GM19372 (cell line): ENCODE results near the gene SYNGAP1.
"Not testable (repeated sequence)": the region's sequence is repeated elsewhere in the genome, so short reads cannot be mapped to it uniquely, and the experiment has no call there.

Source experiments
- ATAC-seq: cut with Tn5 transposase; IDR thresholded peaks from one replicate; pipeline ENCODE4 v1.9.1; 2021; ENCODE audit warnings: mild to moderate bottlenecking, low read depth, moderate library complexity; ENCODE audit not compliant: unreplicated experiment

The SYNGAP1 gene

DNA sequence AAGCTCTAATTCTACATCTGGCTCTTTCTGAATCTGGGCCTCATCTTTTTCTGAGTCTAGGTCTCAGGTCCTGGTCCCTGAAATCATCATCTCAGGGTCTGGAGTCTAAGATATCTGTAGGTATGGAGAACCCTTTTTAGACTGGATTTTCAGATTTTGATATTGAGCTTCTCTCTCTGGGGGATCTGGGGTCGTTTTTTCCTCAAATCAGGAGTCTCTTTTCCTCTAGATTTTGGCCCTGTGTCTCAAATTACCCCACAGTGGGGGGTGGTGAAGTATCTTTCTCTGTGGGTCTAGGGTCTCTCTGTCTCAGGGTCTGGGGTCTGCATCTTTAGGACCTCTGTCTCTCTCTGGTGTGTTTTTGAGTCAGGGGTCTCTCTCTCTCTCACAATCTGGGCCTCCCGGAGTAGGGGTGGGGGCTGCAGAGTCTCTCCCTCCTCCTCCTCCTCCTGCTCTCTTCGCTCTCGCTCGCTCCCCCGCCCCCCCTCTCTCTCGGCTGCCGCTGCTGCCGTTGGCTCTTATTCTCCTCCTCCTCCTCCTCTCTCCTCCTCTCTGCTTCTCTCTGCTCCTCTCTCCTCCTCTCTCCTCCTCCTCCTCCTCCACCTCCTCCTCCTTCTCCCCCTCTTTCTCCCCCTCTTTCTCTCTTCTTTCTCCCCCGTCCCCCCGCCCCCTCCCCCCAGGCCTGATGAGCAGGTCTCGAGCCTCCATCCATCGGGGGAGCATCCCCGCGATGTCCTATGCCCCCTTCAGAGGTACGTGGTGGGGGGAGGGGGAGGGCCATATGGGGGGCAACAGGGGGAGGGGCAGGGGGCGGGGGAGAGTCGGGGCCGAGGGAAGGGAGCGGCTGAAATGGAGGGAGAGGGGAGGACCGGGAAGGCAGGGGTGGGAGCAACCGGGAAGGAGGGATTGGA is at the start of gene SYNGAP1:
Gene SYNGAP1, plus strand, starts transcription at position 486 of the 911 bp plus-strand sequence. Its CDS starts 200 bp downstream, at position 686.
- ATAC-seq = no peak

DNA sequence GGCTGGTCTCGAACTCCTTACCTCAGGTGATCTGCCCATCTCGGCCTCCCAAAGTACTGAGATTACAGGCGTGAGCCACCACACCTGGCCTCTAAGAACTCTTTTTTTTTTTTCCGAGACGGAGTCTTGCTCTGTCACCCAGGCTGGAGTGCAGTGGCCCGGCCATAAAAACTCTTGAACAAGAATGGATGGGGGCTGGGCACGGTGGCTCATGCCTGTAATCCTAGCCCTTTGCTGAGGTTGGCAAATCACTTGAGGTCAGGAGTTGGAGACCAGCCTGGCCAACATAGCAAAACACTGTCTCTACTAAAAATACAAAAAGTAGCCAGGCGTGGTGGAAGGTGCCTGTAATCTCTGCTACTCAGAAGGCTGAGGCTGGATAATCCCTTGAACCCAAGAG is 48.0 kb upstream of the SYNGAP1 start:
- ATAC-seq = not testable (repeated sequence)

DNA sequence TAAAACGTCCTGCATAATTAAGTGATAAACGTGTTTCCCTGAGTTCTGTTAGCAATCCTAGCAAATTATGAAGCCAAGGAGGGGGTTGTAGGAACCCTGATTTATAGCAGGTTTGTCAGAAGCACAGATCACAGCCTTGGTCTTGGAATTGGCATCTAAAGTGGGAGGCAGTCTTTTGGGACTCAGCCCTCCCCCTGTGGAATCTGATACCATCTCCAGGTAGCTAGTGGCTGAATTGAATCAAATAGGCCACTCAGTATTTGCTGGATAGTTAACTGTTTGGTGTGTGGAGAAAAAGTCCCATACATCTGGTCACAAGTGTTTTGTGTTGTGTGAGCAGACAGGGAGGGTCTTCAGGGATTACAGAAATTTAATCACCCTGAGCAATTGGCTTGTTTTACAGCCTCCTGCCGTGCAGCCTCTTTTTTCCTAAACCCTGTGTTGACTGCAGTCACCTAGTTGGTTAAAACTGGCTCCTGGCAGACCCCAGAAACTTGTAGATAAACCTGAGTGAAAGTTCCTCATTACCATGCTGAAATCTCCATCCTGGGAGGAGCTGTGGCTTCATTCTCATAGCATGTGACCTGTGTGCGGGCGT is 47.2 kb upstream of the SYNGAP1 start:
- ATAC-seq = no peak

DNA sequence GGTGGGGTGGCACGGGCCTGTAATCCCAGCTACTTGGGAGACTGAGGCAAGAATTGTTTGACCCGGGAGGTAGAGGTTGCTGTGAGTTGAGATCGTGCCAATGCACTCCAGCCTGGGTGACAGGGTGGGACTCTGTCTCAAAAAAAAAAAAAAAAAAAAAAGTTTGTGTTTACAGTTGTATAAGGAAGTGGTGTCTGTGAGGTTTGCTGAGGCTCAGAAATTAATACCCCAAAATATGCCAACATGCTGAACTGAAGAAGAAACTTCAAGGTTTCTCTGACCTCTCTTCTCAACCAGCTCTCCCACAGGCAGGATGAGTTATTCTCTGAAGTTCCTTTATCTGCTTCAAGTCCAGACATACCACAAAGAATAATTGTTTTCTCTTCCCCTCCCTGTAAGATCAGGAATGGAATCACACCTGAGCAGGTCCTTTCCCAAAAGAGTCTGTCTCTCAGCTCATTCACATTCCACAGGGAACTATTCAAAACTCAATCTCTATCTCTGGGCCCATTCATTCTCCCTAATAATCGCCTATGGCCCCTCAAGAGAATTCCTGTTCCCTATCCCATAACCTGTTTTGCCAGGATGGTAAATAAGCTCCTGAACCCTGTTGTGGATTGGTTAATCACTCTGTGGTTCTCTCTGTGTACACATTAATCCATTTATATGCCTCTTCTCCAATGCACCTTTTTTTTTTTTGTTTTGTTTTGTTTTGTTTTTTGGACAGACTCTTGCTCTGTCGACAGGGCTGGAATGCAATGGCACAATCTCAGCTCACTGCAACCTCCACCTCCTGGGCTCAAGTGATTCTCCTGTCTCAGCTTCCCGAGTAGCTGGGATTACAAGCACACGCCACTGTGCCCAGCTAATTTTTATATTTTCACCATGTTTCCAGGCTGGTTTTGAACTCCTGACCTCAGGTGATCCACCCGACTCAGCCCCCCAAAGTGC is 45.6 kb upstream of the SYNGAP1 start:
- ATAC-seq = no peak

DNA sequence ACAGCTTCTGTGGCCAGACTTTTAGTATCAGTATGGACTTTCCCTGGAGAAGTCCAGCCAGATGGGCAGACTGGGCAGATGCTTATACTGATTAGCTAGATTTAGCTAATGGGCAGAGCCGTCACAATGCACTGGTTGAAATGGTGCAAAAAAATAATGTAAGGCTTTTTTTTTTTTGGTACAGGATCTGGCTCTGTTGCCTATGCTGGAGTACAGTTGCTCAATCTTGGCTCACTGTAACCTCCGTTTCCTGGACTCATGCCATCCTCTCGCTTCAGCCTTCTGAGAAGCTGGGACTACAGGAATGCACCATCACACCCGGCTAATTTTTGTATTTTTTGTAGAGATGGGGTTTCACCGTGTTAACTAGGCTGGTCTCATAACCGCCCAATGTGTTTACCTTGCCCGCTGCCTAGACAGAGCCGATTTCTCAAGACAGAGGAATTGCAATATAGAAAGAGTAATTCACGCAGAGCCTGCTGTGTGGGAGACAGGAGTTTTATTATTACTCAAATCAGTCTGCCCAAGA is 44.7 kb upstream of the SYNGAP1 start:
- ATAC-seq = no peak

DNA sequence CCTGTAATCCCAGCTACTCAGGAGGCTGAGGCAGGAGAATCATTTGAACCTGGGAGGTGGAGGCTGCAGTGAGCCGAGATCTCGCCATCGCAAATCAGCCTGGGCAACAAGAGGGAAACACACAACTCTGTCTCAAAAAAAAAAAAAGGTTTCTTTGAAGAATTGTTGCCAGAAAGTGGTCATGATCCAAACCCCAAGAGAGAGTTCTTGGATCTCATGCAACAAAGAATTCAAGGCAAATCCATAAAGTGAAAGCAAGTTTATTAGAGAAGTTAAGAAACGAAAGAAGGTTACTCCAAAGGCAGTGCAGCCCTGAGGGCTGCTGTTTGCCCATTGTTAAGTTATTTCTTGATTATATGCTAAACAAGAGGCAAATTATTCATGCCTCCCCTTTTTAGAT is 42.7 kb upstream of the SYNGAP1 start:
- no peak for ATAC-seq

DNA sequence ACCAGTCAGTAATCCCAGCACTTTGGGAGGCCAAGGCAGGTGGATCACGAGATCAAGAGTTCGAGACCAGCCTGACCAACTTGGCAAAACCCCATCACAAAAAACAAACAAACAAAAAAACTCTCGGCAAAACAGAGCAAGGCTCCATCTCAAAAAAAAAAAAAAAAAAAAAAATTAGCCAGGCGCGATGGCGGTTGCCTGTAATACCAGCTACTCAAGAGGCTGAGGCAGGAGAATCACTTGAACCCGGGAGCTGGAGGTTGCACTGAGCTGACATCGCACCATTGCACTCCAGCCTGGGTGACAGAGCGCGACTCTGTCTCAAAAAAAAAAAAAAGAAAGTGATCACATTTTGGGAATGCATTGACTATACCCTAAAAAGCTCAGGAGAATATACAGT is 40.7 kb upstream of the SYNGAP1 start:
- not testable (repeated sequence) for ATAC-seq

DNA sequence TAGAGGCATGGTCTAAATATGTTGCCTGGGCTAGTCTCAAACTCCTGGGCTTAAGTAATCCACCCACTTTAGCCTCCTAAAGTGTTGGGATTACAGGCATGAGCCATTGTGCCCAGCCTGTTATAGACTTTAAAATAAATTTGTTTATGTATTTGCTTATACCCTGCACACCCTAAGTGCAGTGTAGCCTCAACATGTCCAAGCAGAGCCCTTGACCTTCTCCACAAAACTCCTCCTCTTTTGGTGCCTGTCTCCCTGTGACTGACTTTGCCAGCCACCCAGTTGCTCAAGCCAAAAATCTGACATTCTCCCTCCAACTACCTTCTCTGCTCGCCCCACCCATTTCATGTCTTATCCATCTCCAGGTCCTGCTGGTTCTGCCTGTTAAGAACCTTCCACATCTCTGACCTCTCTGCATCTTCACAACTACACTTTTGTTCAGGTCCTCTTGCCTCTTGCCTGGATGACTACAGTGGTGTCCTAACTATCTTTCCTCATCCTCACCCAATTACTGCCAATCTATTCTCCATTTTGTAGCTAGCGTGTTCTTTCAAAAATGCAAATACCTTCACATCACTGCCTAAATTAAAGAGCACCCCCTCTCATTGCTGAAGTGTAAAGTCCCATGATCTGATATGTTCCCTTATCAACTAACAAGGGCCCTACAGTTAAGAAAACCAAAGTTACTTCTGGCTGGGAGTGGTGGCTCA is 39.4 kb upstream of the SYNGAP1 start:
- ATAC-seq = no peak

DNA sequence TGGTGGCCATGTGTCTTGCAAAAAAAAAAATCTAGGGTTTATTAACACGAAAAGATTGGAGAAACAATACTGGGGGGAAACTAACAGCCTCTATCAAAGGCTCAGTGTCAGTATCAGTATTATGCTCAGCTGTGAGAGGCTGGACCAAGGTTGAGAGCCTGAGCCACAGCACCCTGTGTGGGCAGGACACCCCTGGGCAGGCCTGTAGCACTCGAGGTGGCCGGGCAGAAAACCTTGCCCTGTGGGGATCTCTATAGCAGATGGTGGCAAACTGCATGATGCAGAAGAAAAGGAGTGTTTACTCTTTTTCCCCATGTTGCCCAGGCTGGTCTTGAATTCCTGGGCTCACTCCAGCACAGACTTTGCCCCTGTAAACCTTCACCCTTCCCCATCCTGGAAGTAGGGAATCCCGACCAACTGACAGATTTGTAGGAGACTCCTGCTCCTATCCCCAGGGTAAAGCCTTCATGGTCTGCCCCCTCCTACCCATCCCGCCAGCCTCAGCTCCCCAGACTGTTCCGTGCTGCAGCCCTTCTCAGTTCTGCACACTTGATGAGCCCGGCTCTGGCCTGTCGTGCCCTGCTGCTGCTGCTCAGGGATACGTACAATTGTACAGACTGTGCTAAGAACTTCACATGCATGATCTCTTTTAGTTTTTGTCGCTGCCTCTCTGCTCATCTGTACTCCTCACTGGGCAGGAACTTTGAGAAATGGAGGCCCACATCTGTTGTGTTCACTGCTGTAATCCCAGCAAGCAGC is 36.3 kb upstream of the SYNGAP1 start:
- no peak for ATAC-seq

DNA sequence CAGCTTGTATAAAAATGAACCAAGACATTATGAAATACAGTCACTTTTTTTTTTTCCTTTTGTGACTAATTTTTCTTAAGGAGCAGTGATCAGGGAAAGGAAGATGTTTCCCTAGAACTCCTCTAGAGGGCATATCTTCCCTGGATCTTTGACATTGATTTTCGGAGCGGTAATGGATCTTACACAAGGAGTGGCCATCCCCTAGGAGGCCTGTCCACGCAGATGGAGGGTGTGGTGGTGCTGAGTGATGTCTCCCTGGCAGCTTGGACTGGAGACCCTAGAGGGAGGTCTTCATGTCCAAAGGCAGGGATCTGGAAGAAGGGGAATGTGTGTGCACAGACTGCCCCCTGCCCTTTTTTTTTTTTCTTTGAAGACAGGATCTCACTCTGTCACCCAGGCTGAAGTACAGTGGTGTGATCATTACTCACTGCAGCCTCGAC is 35.3 kb upstream of the SYNGAP1 start:
- no peak for ATAC-seq

DNA sequence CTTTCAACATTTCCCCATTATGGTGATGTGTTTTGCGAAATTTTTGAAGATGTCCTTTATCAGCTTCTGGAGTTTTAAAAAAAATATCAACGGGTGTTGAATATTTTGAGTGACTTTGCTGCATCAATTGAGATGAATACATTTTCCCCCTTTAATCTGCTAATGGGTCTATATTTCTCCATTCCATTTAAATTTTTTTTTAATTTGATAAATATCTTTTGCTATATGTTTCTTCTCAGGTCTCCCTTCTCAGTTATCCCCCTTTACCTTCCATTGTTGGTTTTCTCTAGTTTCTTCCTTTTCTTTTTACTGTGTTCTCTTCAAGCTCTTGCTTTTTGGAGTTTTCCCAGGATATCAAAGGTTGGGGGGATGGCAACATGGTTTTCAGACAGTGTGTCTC is 29.7 kb upstream of the SYNGAP1 start:
- no peak for ATAC-seq

DNA sequence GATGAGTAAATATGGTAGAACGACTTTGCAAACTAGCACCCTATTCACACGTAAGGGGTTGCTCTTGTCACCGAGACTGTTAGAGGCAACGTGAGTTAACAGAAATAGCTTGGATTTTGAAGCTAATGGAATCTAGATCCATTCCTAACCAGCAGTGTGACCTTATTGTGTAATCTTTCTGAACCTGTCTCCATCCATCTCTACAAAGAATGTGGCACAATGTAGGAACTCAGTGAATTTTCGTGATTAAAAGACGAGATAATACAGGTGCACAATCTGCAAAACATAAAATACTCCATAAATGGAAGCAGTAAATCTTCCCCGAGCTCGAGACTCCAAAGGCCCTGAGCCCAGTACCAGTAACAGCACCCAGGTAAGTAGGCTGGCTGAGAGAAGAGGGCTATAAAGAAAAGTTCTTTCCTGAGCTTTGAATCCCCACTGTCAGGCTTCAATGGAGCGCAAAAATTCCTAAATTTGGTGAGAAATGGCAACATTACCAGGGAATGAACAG is 29.0 kb upstream of the SYNGAP1 start:
- no peak for ATAC-seq

DNA sequence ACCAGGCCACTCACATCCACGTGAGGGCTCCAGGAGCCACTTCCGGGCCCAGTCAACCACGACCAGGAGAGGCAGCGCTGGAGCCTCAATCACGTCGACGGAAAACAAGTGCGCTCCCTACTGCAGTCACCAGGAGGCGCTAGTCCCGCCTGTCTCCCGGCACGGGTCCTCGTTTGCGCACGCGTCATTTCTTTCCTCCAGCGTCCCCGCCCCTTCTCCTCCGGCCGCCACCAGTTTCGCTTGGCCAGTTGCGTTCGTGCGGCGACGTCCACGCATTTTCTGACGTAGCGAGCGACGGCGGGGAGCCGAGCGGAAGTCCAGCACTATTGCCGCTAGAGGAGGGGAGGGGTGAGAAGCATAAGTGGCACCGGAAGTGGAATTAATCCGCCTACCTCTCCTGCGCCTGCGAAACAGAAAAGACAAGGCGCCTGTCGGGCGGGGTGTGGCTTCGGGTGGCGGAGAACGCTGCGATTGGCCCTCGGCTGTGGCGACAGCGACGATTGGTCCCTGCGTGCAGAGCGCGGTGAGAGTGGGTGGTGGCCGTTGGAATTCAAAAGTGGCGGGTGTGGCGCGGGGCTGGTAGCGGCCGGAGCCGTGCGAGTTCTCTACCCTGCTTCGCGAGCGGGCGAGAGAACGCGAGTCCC is 28.5 kb upstream of the SYNGAP1 start, which contains the start of gene KIFC1:
Gene KIFC1, plus strand, starts transcription at position 546 of the 644 bp plus-strand sequence. CDS start 163 bp downstream, outside the sequence.
- ATAC-seq = peak; percentile 83

DNA sequence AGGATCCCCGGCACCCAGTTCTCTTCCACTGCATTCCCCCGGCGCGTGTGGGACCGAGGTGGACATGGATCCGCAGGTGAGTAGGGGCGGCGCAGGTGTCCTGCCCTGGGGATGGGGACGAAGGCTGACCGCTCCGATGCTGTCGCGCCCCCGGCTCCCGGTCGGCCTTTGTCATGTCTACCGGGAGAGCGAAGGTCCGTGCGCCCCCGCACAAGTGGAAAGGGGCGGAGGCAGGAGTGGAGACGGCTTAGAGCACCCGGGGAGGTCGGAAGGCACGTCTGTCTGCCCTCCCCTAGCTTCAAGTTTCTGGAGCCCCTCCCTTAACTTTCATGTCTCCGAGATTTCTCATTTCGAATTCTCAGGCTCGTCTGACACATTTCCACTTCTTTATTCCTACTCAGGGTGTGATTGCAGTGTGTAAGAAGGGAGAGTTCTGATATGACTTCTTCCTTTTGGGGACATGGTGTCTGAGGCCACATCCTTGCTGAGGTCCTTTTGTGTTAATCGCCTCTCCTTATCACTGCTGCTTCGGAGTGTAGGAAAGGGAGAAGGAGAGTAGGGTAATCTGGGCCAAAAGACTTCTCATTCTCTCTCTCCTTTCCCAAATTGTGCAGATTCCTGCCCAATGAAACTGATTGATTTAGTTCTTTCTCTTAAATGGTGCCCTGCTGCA is 27.8 kb upstream of the SYNGAP1 start:
- peak; percentile 12 for ATAC-seq

DNA sequence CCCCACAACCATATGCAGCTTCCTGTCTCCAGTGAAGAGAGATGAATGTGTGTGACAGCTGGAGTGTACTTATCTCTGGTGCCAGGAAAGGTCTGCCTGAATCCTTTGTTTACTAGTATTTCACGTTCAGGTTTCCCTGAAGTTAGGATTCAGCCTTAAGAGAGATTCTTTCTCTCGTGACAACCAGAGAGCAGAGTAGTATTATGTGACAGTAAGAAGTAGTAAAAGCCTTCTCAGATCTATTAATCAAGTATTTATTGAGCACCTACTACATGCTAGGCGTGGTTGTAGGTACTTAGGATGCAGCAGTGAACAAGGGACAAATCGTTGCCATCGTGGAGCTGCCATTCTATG is 27.3 kb upstream of the SYNGAP1 start:
- no peak for ATAC-seq

DNA sequence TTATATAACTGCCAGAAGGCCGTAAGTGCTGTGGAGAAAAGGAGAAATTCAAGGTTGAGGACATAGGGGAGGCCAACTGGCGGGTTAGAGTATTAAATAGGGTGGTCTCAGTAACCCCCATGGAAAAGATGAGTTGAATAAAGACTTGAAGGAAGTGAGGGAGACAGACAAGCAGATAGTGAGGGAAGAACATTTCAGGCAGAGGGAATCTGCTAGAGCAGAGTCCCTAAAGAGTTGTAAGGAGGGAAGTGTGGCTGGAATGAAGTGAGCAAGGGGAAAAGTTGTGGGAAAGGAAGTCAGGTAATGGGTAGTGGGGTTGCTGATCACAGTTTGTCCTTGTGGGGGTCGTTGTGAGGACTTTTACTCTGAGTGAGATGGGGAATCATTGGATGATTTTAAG is 26.9 kb upstream of the SYNGAP1 start:
- no peak for ATAC-seq

DNA sequence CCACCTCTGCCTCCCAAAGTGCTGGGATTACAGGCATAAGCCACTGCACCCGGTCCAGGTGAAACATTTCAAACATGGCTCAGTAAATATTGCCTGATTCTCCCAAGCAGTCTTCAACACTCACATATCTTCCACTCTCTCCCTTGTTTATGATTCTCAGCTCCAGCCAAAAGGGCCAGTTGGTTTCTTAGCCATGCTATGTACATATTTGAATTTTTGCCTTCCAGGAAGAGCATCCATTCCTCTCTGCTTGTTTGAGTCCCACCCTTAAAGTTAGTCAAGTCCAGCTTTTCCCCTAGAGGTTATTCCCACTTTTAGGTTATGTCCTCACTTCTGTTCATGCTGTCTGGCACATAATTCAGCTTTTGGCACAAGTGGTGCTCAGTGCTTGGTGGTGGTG is 22.3 kb upstream of the SYNGAP1 start:
- no peak for ATAC-seq

DNA sequence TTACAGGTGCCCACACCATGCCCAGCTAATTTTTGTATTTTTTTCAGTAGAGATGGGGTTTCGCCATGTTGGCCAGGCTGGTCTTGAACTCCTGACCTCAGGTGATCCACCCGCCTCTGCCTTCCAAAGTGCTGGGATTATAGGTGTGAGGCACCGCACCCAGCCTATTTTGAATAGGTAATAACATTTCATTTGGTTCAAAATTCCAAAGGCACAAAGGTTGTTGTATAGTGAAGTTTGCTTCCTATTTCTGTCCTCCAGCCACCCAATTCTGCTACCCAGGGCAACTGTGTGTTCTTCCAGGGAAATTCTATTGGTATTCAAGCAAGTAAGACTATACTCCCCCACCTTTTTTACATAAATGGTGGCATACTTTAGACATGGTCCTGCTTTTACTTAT is 21.3 kb upstream of the SYNGAP1 start:
- not testable (repeated sequence) for ATAC-seq
